ENCODE measurements around the gene QKI.

Gene QKI

DNA sequence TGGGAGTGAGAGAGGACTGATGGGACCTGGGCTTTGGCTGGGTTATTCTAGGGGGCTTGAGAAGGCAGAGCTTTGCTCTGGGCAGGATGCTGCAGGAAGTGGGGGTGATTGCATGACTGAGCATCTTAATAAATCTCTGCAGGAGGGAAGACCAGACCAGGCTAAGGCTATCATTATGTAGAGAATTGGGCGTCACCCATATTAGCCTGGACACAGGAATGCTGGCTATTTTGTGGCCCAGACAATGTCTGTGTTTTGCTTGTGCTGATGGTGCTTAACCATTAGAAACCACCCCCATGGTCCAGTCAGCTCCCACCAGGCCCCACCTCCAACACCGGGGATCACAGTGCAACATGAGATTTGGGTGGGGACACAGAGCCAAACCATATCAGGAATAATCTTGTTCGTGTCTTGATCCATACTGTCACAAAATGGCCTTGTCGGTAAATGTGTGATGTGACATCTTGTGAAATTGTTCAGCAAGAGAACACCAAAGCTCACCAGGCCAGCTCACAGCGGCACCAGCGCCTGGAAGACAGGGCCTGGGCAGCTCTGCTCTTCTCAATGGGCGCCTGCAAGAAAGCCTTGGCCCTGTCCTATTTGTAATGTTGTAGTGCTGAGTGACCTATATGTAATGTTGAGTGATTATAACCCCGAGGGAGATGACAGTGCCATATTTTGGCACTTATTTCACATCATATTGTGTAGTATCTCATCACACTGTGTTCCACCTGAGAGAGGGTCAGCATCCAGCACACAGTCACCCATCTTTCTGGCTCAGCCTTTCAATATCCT is 211.8 kb downstream of the QKI start:
- DNase-seq, result no peak

DNA sequence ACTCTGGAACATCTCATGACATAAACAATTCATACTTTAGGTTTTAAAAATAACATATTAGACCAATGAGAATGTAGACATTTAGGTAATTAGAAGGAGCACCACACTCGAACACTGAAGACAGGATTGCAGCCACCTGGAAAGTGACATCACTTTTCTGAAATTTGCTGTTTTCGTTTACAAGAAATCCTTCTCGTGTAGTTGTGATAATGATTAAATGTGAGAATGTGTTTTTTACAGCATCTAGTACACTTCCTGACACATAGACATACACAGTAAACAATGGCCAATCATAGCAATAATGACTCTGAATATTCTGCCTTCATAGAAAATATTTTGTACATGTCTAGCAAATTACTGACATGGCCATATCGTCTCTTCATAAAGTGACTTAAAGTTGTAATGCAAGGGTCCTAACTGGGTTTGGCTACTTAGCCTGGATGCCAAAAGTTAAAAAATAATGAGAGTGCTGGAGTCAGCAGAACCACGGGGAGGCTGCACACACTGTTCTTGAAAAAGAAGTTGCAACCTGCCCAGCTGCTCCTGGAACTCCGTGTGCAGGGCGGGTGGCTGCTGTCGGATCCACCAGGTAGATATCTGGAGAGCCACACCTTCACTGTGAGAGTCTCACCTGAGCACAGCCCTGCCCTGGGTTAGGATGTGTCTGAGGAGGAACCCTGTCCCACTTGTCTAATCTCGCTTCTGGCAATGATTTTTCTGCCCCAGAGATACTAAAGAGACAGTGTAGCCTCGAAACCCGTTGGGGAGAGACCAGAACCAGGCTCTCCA is 212.9 kb downstream of the QKI start:
- DNase-seq, result no peak

Data from NCI-H1048 (cell line).